ENCODE results near the gene NUDT8. TPM values are rescaled to one million over a fixed set of nuclear protein-coding genes. Genes with fewer than 3 reads are reported as not detected.
"Not testable (repeated sequence)": the region's sequence is repeated elsewhere in the genome, so short reads cannot be mapped to it uniquely, and the experiment has no call there.

The NUDT8 gene
- polyA plus RNA-seq, 1 donor = 14.6 TPM

- no peaks in the 10 kb centered on the region for H3K9me3 ChIP-seq (ENCODE audit: control insufficient read depth, low read depth, low read length)
- H3K27ac ChIP-seq (ENCODE audit: low read length) = no peak overlapping the region
- H3K27me3 ChIP-seq (ENCODE audit: control insufficient read depth, insufficient read depth, low read length) = peaks cover 2% of the 10 kb centered on the region
- WGBS (ENCODE audit: insufficient coverage, low lambda C conversion rate) = no CpG with 5 or more reads among the region's 15 CpGs
- peaks cover 16% of the 10 kb centered on the region for H3K4me1 ChIP-seq (ENCODE audit: control insufficient read depth, insufficient read depth, low read length)
- no peak overlapping the region for H3K4me3 ChIP-seq (ENCODE audit: low read length)
- no peak for DNase-seq
- H3K36me3 ChIP-seq (ENCODE audit: control insufficient read depth, insufficient read depth, low read length) = peaks cover 45% of the 10 kb centered on the region
These were observed 19.4 kb downstream of the NUDT8 start for GRCh38 chr11:67610302-67610868.

- WGBS (ENCODE audit: insufficient coverage, low lambda C conversion rate) = no CpG with 5 or more reads among the region's 10 CpGs
- no peak overlapping the region for H3K4me3 ChIP-seq (ENCODE audit: low read length)
- DNase-seq = no peak
- H3K27me3 ChIP-seq (ENCODE audit: control insufficient read depth, insufficient read depth, low read length) = no peaks in the 10 kb centered on the region
- no peak overlapping the region for H3K27ac ChIP-seq (ENCODE audit: low read length)
- no peaks in the 10 kb centered on the region for H3K9me3 ChIP-seq (ENCODE audit: control insufficient read depth, low read depth, low read length)
- H3K36me3 ChIP-seq (ENCODE audit: control insufficient read depth, insufficient read depth, low read length) = peaks cover 45% of the 10 kb centered on the region
- H3K4me1 ChIP-seq (ENCODE audit: control insufficient read depth, insufficient read depth, low read length) = peaks cover 11% of the 10 kb centered on the region
These were observed 20.4 kb downstream of the NUDT8 start for GRCh38 chr11:67609316-67609715.

GRCh38 chr11:67608486-67608885 is 21.3 kb downstream of the NUDT8 start:
- Histone ChIP-seq H3K9me3 (ENCODE audit: control insufficient read depth, low read depth, low read length) (no peaks in the 10 kb centered on the region), H3K4me1 (ENCODE audit: control insufficient read depth, insufficient read depth, low read length) (peaks cover 9% of the 10 kb centered on the region), H3K36me3 (ENCODE audit: control insufficient read depth, insufficient read depth, low read length) (peaks cover 45% of the 10 kb centered on the region), H3K4me3 (ENCODE audit: low read length) (no peak overlapping the region), H3K27me3 (ENCODE audit: control insufficient read depth, insufficient read depth, low read length) (no peaks in the 10 kb centered on the region), H3K27ac (ENCODE audit: low read length) (no peak overlapping the region)
- no peak for DNase-seq
- WGBS (ENCODE audit: insufficient coverage, low lambda C conversion rate) = no CpG with 5 or more reads among the region's 8 CpGs

- no CpG with 5 or more reads among the region's 9 CpGs for WGBS (ENCODE audit: insufficient coverage, low lambda C conversion rate)
- no peak for DNase-seq
- H3K27me3 ChIP-seq (ENCODE audit: control insufficient read depth, insufficient read depth, low read length) = no peaks in the 10 kb centered on the region
- peaks cover 40% of the 10 kb centered on the region for H3K36me3 ChIP-seq (ENCODE audit: control insufficient read depth, insufficient read depth, low read length)
- peaks cover 9% of the 10 kb centered on the region for H3K4me1 ChIP-seq (ENCODE audit: control insufficient read depth, insufficient read depth, low read length)
- no peak overlapping the region for H3K27ac ChIP-seq (ENCODE audit: low read length)
- peak overlapping the region; percentile 83 for H3K4me3 ChIP-seq (ENCODE audit: low read length)
- no peaks in the 10 kb centered on the region for H3K9me3 ChIP-seq (ENCODE audit: control insufficient read depth, low read depth, low read length)
These were observed 22.2 kb downstream of the NUDT8 start for GRCh38 chr11:67607507-67607906.

GRCh38 chr11:67606492-67607295 is 23.0 kb downstream of the NUDT8 start, which contains the start of gene NDUFV1:
Gene NDUFV1, plus strand, starts transcription at chr11:67606936. Its CDS starts 69 bp downstream, at chr11:67607005.
- peaks cover 32% of the 10 kb centered on the region for H3K36me3 ChIP-seq (ENCODE audit: control insufficient read depth, insufficient read depth, low read length)
- no CpG with 5 or more reads among the region's 69 CpGs for WGBS (ENCODE audit: insufficient coverage, low lambda C conversion rate)
- H3K27ac ChIP-seq (ENCODE audit: low read length) = peak within 1 kb of the TSS; percentile 59
- no peaks in the 10 kb centered on the region for H3K9me3 ChIP-seq (ENCODE audit: control insufficient read depth, low read depth, low read length)
- DNase-seq = peak; percentile 96 to 97
- peaks cover 9% of the 10 kb centered on the region for H3K4me1 ChIP-seq (ENCODE audit: control insufficient read depth, insufficient read depth, low read length)
- H3K4me3 ChIP-seq (ENCODE audit: low read length) = peak within 1 kb of the TSS; percentile 83
- H3K27me3 ChIP-seq (ENCODE audit: control insufficient read depth, insufficient read depth, low read length) = no peaks in the 10 kb centered on the region

GRCh38 chr11:67606093-67606491 is 23.6 kb downstream of the NUDT8 start:
- no CpG with 5 or more reads among the region's 17 CpGs for WGBS (ENCODE audit: insufficient coverage, low lambda C conversion rate)
- H3K4me1 ChIP-seq (ENCODE audit: control insufficient read depth, insufficient read depth, low read length) = peaks cover 9% of the 10 kb centered on the region
- no peak for DNase-seq
- H3K27ac ChIP-seq (ENCODE audit: low read length) = peak overlapping the region; percentile 37
- peaks cover 27% of the 10 kb centered on the region for H3K36me3 ChIP-seq (ENCODE audit: control insufficient read depth, insufficient read depth, low read length)
- H3K27me3 ChIP-seq (ENCODE audit: control insufficient read depth, insufficient read depth, low read length) = no peaks in the 10 kb centered on the region
- peak overlapping the region; percentile 83 for H3K4me3 ChIP-seq (ENCODE audit: low read length)
- no peaks in the 10 kb centered on the region for H3K9me3 ChIP-seq (ENCODE audit: control insufficient read depth, low read depth, low read length)

GRCh38 chr11:67605231-67606011 is 24.3 kb downstream of the NUDT8 start:
- peaks cover 20% of the 10 kb centered on the region for H3K36me3 ChIP-seq (ENCODE audit: control insufficient read depth, insufficient read depth, low read length)
- no peak overlapping the region for H3K27ac ChIP-seq (ENCODE audit: low read length)
- H3K27me3 ChIP-seq (ENCODE audit: control insufficient read depth, insufficient read depth, low read length) = no peaks in the 10 kb centered on the region
- peaks cover 9% of the 10 kb centered on the region for H3K4me1 ChIP-seq (ENCODE audit: control insufficient read depth, insufficient read depth, low read length)
- DNase-seq = no peak
- no peak overlapping the region for H3K4me3 ChIP-seq (ENCODE audit: low read length)
- no peaks in the 10 kb centered on the region for H3K9me3 ChIP-seq (ENCODE audit: control insufficient read depth, low read depth, low read length)
- WGBS (ENCODE audit: insufficient coverage, low lambda C conversion rate) = 40% methylated on average over 1 of the region's 11 CpGs

GRCh38 chr11:67604815-67605214 is 24.9 kb downstream of the NUDT8 start:
- no peaks in the 10 kb centered on the region for H3K9me3 ChIP-seq (ENCODE audit: control insufficient read depth, low read depth, low read length)
- H3K27me3 ChIP-seq (ENCODE audit: control insufficient read depth, insufficient read depth, low read length) = no peaks in the 10 kb centered on the region
- WGBS (ENCODE audit: insufficient coverage, low lambda C conversion rate) = no CpG with 5 or more reads among the region's 2 CpGs
- no peak overlapping the region for H3K27ac ChIP-seq (ENCODE audit: low read length)
- peaks cover 16% of the 10 kb centered on the region for H3K36me3 ChIP-seq (ENCODE audit: control insufficient read depth, insufficient read depth, low read length)
- no peak overlapping the region for H3K4me3 ChIP-seq (ENCODE audit: low read length)
- peaks cover 13% of the 10 kb centered on the region for H3K4me1 ChIP-seq (ENCODE audit: control insufficient read depth, insufficient read depth, low read length)
- no peak for DNase-seq

- H3K27ac ChIP-seq (ENCODE audit: low read length); DNase-seq; H3K27me3 ChIP-seq (ENCODE audit: control insufficient read depth, insufficient read depth, low read length); H3K4me3 ChIP-seq (ENCODE audit: low read length); H3K9me3 ChIP-seq (ENCODE audit: control insufficient read depth, low read depth, low read length); H3K36me3 ChIP-seq (ENCODE audit: control insufficient read depth, insufficient read depth, low read length): not testable (repeated sequence)
- peaks cover 13% of the 10 kb centered on the region for H3K4me1 ChIP-seq (ENCODE audit: control insufficient read depth, insufficient read depth, low read length)
- WGBS (ENCODE audit: insufficient coverage, low lambda C conversion rate) = no CpG with 5 or more reads among the region's 4 CpGs
These were observed 25.6 kb downstream of the NUDT8 start for GRCh38 chr11:67604119-67604518.

- no peaks in the 10 kb centered on the region for H3K27me3 ChIP-seq (ENCODE audit: control insufficient read depth, insufficient read depth, low read length)
- DNase-seq = no peak
- H3K36me3 ChIP-seq (ENCODE audit: control insufficient read depth, insufficient read depth, low read length) = no peaks in the 10 kb centered on the region
- H3K9me3 ChIP-seq (ENCODE audit: control insufficient read depth, low read depth, low read length) = peaks cover 7% of the 10 kb centered on the region
- H3K4me3 ChIP-seq (ENCODE audit: low read length) = no peak overlapping the region
- WGBS (ENCODE audit: insufficient coverage, low lambda C conversion rate) = no CpG with 5 or more reads among the region's 7 CpGs
- no peak overlapping the region for H3K27ac ChIP-seq (ENCODE audit: low read length)
- H3K4me1 ChIP-seq (ENCODE audit: control insufficient read depth, insufficient read depth, low read length) = peaks cover 4% of the 10 kb centered on the region
These were observed 28.6 kb downstream of the NUDT8 start for GRCh38 chr11:67601098-67601497.

Data from large intestine (tissue), 3 donors.